Colonic mucosa (tissue), 4 donors: ENCODE results near the gene EIF4E3. TPM values are rescaled to one million over a fixed set of nuclear protein-coding genes. Genes with fewer than 3 reads are reported as not detected.

Experiments used
- DNase-seq: peaks from one replicate; pipeline ENCODE4 v3.0.0-alpha.2; 2020
- H3K27ac ChIP-seq: fragments of 200-600 bp; one replicate; pipeline ENCODE4 v1.8.0; 2021
- H3K27me3 ChIP-seq: fragments of 200-600 bp; one replicate; pipeline ENCODE4 v1.8.0; 2021
- H3K36me3 ChIP-seq: fragments of 200-600 bp; one replicate; pipeline ENCODE4 v1.8.0; 2021
- H3K4me1 ChIP-seq: fragments of 200-600 bp; one replicate; pipeline ENCODE4 v1.8.0; 2021; ENCODE audit warnings: mild to moderate bottlenecking
- H3K4me3 ChIP-seq: fragments of 200-600 bp; one replicate; pipeline ENCODE4 v1.8.0; 2021
- H3K9ac ChIP-seq, 2 donors: one replicate each; pipeline ENCODE4 v1.7.0; 2013; ENCODE audit warnings: control low read depth in 2 of 2, low read depth in 2 of 2, low read length in 2 of 2
- H3K9me3 ChIP-seq: fragments of 200-600 bp; one replicate; pipeline ENCODE4 v1.8.0; 2021
- intact Hi-C: fragments of 100-400 bp; cut with DNase I; formaldehyde crosslinking; loops from one replicate; pipeline ENCODE4 v1.14.1; 2022
- total RNA-seq, 2 donors: library from RNA; stranded (reverse); fragmentation: NEBNext Ultra II Directional in 1 of 2; extraction: Animal tissue kit (Norgen Biotek cat#: 25700) in 1 of 2; gene quantifications; one replicate each; pipeline ENCODE4 v1.2.1, GENCODE V29; 2021
- TF ChIP-seq, protein P1 (sequence below): fragments of 200-600 bp; IDR thresholded peaks from one replicate; pipeline ENCODE4 v1.8.0; 2022; ENCODE audit warnings: antibody characterized with exemption, mild to moderate bottlenecking
- donor health status: healthy.
- donor health status: DM: no; HTN: no; CAD: no.
- donor health status: DM: no; HTN: no; CAD: no.

The EIF4E3 gene
- total RNA-seq, 2 donors from 2014 or later, result 14.5 to 44.2 TPM

DNA sequence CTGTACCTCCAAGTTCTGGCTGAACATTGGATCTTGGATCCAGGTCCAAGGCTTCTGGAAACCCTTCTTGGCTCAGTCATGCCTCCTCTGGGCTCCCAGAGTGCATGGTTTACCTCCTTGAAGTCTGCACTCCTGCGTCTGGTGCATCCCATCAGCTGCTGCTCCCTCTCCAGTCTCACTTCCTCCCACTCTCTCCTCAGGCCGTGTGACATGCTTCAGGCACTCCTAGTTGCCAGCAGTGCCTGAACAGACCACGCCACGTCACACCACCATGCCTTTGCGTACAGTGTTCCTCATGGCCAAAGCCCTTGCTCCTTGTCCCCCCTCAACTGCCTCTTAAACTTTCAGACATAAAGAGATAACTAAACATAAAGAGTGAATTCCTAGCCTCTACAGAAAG is 34.2 kb upstream of the EIF4E3 start:
- H3K4me3 ChIP-seq, result no peak overlapping the region
- peaks cover 3% of the 10 kb centered on the region for H3K27me3 ChIP-seq
- no peak overlapping the region for H3K27ac ChIP-seq
- no peaks in the 10 kb centered on the region for H3K36me3 ChIP-seq
- TF ChIP-seq, protein P1, sequence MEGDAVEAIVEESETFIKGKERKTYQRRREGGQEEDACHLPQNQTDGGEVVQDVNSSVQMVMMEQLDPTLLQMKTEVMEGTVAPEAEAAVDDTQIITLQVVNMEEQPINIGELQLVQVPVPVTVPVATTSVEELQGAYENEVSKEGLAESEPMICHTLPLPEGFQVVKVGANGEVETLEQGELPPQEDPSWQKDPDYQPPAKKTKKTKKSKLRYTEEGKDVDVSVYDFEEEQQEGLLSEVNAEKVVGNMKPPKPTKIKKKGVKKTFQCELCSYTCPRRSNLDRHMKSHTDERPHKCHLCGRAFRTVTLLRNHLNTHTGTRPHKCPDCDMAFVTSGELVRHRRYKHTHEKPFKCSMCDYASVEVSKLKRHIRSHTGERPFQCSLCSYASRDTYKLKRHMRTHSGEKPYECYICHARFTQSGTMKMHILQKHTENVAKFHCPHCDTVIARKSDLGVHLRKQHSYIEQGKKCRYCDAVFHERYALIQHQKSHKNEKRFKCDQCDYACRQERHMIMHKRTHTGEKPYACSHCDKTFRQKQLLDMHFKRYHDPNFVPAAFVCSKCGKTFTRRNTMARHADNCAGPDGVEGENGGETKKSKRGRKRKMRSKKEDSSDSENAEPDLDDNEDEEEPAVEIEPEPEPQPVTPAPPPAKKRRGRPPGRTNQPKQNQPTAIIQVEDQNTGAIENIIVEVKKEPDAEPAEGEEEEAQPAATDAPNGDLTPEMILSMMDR, result no peak
- H3K9me3 ChIP-seq, result no peaks in the 10 kb centered on the region
- no peak for DNase-seq
- no peaks in the 10 kb centered on the region for H3K4me1 ChIP-seq
- intact Hi-C loops, result no loop called here
- no peak overlapping the region for H3K9ac ChIP-seq

DNA sequence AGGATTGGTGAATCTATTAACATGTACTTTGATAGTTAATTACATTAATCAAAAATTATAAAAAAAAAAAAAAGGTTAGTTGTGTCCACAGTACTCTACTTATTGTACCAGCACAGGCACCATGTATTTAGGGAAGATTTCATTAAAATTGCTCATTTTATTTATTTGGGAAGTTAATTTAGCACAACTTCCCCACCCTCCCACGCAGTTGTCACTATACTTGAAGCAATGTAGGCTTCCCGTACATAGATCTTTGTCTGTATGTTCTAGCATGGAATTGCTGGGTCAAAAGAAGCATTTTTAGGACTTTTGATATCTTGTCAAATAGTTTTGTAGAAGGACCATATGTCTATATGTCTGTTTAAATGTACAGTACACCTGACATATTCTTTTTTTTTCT is 32.9 kb upstream of the EIF4E3 start:
- Histone ChIP-seq H3K4me1 (no peaks in the 10 kb centered on the region), H3K27me3 (peaks cover 5% of the 10 kb centered on the region), H3K4me3 (no peak overlapping the region), H3K36me3 (no peaks in the 10 kb centered on the region), H3K9me3 (no peaks in the 10 kb centered on the region), H3K9ac (no peak overlapping the region), H3K27ac (no peak overlapping the region)
- no peak for DNase-seq
- intact Hi-C loops, result no loop called here
- TF ChIP-seq, protein P1, result no peak

DNA sequence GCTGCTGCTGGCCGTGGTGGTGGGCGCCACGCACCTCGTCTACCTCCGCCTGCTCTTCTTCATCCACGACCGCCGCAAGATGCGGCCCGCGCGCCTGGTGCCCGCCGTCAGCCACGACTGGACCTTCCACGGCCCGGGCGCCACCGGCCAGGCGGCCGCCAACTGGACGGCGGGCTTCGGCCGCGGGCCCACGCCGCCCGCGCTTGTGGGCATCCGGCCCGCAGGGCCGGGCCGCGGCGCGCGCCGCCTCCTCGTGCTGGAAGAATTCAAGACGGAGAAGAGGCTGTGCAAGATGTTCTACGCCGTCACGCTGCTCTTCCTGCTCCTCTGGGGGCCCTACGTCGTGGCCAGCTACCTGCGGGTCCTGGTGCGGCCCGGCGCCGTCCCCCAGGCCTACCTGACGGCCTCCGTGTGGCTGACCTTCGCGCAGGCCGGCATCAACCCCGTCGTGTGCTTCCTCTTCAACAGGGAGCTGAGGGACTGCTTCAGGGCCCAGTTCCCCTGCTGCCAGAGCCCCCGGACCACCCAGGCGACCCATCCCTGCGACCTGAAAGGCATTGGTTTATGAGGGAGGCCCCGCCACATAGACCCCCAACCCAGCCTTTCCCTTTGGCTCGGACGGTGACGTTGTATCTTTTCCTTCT is 29.5 kb upstream of the EIF4E3 start:
- H3K9ac ChIP-seq, result no peak overlapping the region
- intact Hi-C loops, result no loop called here
- H3K9me3 ChIP-seq, result no peaks in the 10 kb centered on the region
- H3K4me1 ChIP-seq, result no peaks in the 10 kb centered on the region
- no peak for DNase-seq
- H3K27ac ChIP-seq, result no peak overlapping the region
- peak overlapping the region; percentile 30 for H3K4me3 ChIP-seq
- peaks cover 11% of the 10 kb centered on the region for H3K27me3 ChIP-seq
- no peaks in the 10 kb centered on the region for H3K36me3 ChIP-seq
- TF ChIP-seq, protein P1, result no peak

DNA sequence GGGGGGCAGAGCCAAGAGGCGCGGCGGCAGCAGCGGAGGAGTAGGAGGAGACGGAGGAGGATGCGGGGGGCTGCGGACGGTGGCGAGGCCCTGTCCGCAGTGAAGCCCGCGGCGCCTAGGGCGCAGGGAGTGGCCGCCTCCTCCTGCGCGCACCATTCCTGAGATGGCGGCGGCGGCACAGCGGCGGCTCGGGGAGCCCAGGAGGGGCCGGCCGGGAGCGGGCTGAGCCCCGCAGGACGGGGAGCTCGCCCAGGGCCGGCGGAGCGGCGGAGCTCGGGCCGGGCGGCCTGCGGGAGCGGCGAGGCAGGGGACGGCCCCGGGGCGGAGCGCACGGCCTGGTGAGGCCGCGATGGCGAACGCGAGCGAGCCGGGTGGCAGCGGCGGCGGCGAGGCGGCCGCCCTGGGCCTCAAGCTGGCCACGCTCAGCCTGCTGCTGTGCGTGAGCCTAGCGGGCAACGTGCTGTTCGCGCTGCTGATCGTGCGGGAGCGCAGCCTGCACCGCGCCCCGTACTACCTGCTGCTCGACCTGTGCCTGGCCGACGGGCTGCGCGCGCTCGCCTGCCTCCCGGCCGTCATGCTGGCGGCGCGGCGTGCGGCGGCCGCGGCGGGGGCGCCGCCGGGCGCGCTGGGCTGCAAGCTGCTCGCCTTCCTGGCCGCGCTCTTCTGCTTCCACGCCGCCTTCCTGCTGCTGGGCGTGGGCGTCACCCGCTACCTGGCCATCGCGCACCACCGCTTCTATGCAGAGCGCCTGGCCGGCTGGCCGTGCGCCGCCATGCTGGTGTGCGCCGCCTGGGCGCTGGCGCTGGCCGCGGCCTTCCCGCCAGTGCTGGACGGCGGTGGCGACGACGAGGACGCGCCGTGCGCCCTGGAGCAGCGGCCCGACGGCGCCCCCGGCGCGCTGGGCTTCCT is 28.8 kb upstream of the EIF4E3 start, which contains the start of gene GPR27:
TSS of gene GPR27 (plus strand) at position 155 of the 909 bp plus-strand sequence. CDS start at position 350, 195 bp downstream.
- Histone ChIP-seq H3K4me1 (no peaks in the 10 kb centered on the region), H3K27ac (no peak within 1 kb of the TSS), H3K27me3 (peaks cover 11% of the 10 kb centered on the region), H3K36me3 (no peaks in the 10 kb centered on the region), H3K4me3 (peak within 1 kb of the TSS; percentile 30), H3K9ac (peak within 1 kb of the TSS in 1 of 2 donors; percentile 12), H3K9me3 (no peaks in the 10 kb centered on the region)
- TF ChIP-seq, protein P1, result no peak
- no peak for DNase-seq
- intact Hi-C loops, result no loop called here

DNA sequence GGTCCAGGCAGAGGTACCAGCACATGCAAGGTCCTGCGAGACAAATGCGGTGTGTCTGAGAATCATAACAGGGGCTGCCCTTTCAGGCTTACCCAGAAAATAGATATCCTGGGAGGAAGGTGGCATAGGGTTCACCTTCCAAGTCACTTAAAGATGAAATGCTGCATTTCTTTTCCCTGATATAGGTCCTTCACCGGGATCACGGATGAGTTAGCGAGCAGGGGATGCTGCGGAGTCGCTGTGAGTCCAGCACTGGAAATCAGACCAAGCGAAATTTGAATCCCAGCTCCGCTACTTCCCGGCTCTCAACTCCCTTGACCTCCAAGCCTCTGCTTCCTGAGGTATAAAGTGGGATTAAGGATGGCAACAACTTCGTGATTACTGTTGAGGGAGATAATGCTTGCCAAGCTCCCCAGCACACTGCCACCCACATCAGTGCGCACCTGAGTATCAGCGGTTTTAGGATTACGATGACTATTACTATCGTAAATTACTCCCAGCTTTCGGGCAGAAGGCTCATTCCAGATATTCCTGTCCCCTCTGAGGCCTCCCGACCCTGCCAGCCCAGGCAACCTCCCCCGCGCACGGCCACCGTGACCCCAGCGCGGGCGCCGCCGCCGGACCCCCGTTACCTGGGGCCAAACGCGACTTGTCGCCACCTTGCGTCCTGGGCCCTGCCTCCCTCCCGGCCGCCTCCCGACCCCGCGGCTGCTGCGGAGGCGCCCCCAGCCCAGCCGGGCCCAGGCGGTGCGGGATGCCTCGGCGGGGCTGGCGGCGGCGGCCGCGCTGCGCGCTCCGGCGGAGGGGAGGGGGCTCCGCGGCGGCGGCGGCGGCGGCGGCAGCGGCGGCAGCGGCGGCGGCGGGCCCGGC is 27.9 kb upstream of the EIF4E3 start:
- H3K9ac ChIP-seq, result peak overlapping the region in 1 of 2 donors; percentile 12
- DNase-seq, result no peak
- intact Hi-C loops, result no loop called here
- peak overlapping the region; percentile 30 for H3K4me3 ChIP-seq
- H3K4me1 ChIP-seq, result no peaks in the 10 kb centered on the region
- H3K27me3 ChIP-seq, result peaks cover 11% of the 10 kb centered on the region
- TF ChIP-seq, protein P1, result no peak
- H3K9me3 ChIP-seq, result no peaks in the 10 kb centered on the region
- no peaks in the 10 kb centered on the region for H3K36me3 ChIP-seq
- H3K27ac ChIP-seq, result no peak overlapping the region
